Measurements from ENCODE around the gene DLX1. TPM values are rescaled to one million over a fixed set of nuclear protein-coding genes. Genes with fewer than 3 reads are reported as not detected.
"Not testable (repeated sequence)": the region's sequence is repeated elsewhere in the genome, so short reads cannot be mapped to it uniquely, and the experiment has no call there.

Gene DLX1
- total and polyA plus RNA-seq, 8 donors: 0.25 to 1.1 TPM; not detected in 6

- Histone ChIP-seq H3K27me3 (no peaks in the 10 kb centered on the region), H3K36me3 (peaks cover 0 to 25% (median 4%) of the 10 kb centered on the region in 4 donors), H3K9me3 (no peaks in the 10 kb centered on the region), H3K4me1 (no peaks in the 10 kb centered on the region), H3K4me3 (no peak overlapping the region), H3K27ac (no peak overlapping the region)
- 89 to 94% (median 92%) methylated on average over 1 of the region's 1 CpG for WGBS, 5 donors
- no peak for DNase-seq
- TF ChIP-seq POLR2A (IDR thresholded peaks at IDR 0.05): no peak
- no peak for TF ChIP-seq CTCF (IDR thresholded peaks at IDR 0.05)
- no peak for TF ChIP-seq EP300 (IDR thresholded peaks at IDR 0.05)
- intact Hi-C loops (cut with DNase I; ENCODE audit: low total_unique reads): no loop called here
These were observed 22.8 kb upstream of the DLX1 start for GRCh38 chr2:172062402-172063004.

GRCh38 chr2:172063446-172063845 lies 21.9 kb upstream of the DLX1 start:
- DNase-seq: no peak
- Histone ChIP-seq H3K9me3 (no peaks in the 10 kb centered on the region), H3K27ac (no peak overlapping the region), H3K4me1 (no peaks in the 10 kb centered on the region), H3K4me3 (no peak overlapping the region), H3K36me3 (peaks cover 0 to 25% (median 4%) of the 10 kb centered on the region in 4 donors), H3K27me3 (no peaks in the 10 kb centered on the region)
- no peak for TF ChIP-seq EP300 (IDR thresholded peaks at IDR 0.05)
- no peak for TF ChIP-seq POLR2A (IDR thresholded peaks at IDR 0.05)
- no peak for TF ChIP-seq POLR2AphosphoS5 (IDR thresholded peaks at IDR 0.05)
- TF ChIP-seq CTCF (IDR thresholded peaks at IDR 0.05): no peak
- 91 to 97% (median 94%) methylated on average over 9 of the region's 9 CpGs for WGBS, 5 donors
- intact Hi-C loops (cut with DNase I; ENCODE audit: low total_unique reads): no loop called here

- TF ChIP-seq EP300 (IDR thresholded peaks at IDR 0.05) (no peak), CTCF (IDR thresholded peaks at IDR 0.05) (no peak), POLR2A (IDR thresholded peaks at IDR 0.05) (no peak), POLR2AphosphoS5 (IDR thresholded peaks at IDR 0.05) (no peak)
- Histone ChIP-seq H3K27ac (no peak overlapping the region), H3K4me1 (no peaks in the 10 kb centered on the region), H3K9me3 (no peaks in the 10 kb centered on the region), H3K27me3 (no peaks in the 10 kb centered on the region), H3K4me3 (no peak overlapping the region), H3K36me3 (peaks cover 0 to 25% (median 4%) of the 10 kb centered on the region in 4 donors)
- 78 to 96% (median 95%) methylated on average over 4 of the region's 4 CpGs for WGBS, 5 donors
- no peak for DNase-seq
- intact Hi-C loops (cut with DNase I; ENCODE audit: low total_unique reads): no loop called here
These were observed 20.2 kb upstream of the DLX1 start for GRCh38 chr2:172065111-172065510.

- H3K27me3 ChIP-seq: no peaks in the 10 kb centered on the region
- peak in 1 of 2 donors; percentile 26 for DNase-seq
- H3K27ac ChIP-seq: no peak overlapping the region
- H3K4me1 ChIP-seq: no peaks in the 10 kb centered on the region
- 75 to 84% (median 80%) methylated on average over 4 of the region's 4 CpGs for WGBS, 5 donors
- H3K9me3 ChIP-seq: no peaks in the 10 kb centered on the region
- H3K4me3 ChIP-seq: no peak overlapping the region
- peaks cover 0 to 25% (median 4%) of the 10 kb centered on the region in 4 donors for H3K36me3 ChIP-seq
- intact Hi-C loops (cut with DNase I; ENCODE audit: low total_unique reads): no loop called here
- TF ChIP-seq POLR2AphosphoS5 (IDR thresholded peaks at IDR 0.05): no peak
- no peak for TF ChIP-seq EP300 (IDR thresholded peaks at IDR 0.05)
- TF ChIP-seq POLR2A (IDR thresholded peaks at IDR 0.05): no peak
- TF ChIP-seq CTCF (IDR thresholded peaks at IDR 0.05): no peak
These were observed 18.9 kb upstream of the DLX1 start for GRCh38 chr2:172066394-172066886.

- H3K9me3 ChIP-seq; H3K27ac ChIP-seq; H3K27me3 ChIP-seq; H3K4me3 ChIP-seq; H3K4me1 ChIP-seq; intact Hi-C loops (cut with DNase I; ENCODE audit: low total_unique reads); DNase-seq: not testable (repeated sequence)
- WGBS, 5 donors: 95 to 97% (median 95%) methylated on average over 4 of the region's 4 CpGs
- H3K36me3 ChIP-seq: peaks cover 0 to 16% (median 0%) of the 10 kb centered on the region in 4 donors
These were observed 17.4 kb upstream of the DLX1 start for GRCh38 chr2:172067905-172068304.

Data from stomach (tissue), 9 donors.